ENCODE measurements around the gene NDUFA5.

DNA sequence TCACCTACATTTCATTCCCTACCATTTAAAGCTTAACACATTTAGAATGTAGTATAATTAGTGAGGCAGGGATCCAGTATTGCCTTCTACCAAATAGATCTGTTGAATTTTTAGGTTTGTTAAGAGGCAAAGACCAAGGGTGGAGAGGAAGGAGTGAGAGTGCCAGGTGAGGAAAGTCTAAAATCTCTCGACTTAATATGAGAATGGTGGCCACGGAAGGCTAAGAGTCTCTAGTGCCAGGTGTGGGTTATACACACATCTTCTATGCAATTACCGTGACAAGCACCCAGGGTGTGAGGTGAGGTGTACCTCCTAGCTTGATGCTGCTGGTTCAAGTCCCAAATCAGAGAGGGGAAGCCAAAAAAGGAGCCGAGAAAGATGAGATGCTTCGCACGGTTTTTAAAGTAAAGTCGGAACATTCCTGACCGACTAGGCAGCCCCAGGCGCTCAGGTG, 23.7 kb downstream of the NDUFA5 start:
- TF ChIP-seq, protein P1, sequence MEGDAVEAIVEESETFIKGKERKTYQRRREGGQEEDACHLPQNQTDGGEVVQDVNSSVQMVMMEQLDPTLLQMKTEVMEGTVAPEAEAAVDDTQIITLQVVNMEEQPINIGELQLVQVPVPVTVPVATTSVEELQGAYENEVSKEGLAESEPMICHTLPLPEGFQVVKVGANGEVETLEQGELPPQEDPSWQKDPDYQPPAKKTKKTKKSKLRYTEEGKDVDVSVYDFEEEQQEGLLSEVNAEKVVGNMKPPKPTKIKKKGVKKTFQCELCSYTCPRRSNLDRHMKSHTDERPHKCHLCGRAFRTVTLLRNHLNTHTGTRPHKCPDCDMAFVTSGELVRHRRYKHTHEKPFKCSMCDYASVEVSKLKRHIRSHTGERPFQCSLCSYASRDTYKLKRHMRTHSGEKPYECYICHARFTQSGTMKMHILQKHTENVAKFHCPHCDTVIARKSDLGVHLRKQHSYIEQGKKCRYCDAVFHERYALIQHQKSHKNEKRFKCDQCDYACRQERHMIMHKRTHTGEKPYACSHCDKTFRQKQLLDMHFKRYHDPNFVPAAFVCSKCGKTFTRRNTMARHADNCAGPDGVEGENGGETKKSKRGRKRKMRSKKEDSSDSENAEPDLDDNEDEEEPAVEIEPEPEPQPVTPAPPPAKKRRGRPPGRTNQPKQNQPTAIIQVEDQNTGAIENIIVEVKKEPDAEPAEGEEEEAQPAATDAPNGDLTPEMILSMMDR (IDR thresholded peaks at IDR 0.05): no peak
- TF ChIP-seq ZFX (IDR thresholded peaks at IDR 0.05; ENCODE audit: borderline replicate concordance): no peak
